GM18517 (cell line): ENCODE measurements around the gene MYO5A.
"Not testable (repeated sequence)": the region's sequence is repeated elsewhere in the genome, so short reads cannot be mapped to it uniquely, and the experiment has no call there.

Experiments used
- ATAC-seq: cut with Tn5 transposase; IDR thresholded peaks from one replicate; pipeline ENCODE4 v1.9.1; 2021; ENCODE audit warnings: mild to moderate bottlenecking, moderate library complexity; ENCODE audit not compliant: unreplicated experiment

The MYO5A gene

GRCh38 chr15:52509500-52510245 lies 19.0 kb downstream of the MYO5A start:
- no peak for ATAC-seq

DNA sequence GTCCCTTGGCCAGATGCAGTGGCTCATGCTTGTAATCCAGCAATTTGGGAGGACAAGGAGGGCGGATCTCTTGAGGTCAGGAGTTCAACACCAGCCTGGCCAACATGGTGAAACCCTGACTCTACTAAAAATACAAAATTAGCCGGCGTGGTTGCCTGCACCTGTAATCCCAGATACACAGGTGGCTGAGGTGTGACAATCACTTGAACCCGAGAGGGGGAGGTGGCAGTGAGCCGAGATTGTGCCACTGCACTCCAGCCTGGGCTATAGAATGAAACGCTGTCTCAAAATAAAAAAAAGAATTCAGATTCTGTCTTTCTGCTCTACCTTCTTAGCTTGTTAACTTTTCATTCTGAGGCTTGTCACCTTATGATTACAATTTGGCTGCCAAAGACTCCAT lies 22.1 kb downstream of the MYO5A start:
- ATAC-seq = no peak

DNA sequence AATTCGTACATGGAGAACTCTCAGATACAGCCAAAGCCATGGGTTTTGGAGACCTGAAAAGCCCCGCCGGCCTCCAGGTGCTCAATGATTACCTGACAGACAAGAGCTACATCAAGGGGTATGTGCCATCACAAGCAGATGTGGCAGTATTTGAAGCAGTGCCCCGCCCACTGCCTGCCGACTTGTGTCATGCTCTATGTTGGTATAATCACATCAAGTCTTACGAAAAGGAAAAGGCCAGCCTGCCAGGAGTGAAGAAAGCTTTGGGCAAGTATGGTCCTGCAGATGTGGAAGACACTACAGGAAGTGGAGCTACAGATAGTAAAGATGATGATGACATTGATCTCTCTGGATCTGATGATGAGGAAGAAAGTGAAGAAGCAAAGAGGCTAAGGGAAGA lies 23.5 kb downstream of the MYO5A start:
- ATAC-seq = no peak

DNA sequence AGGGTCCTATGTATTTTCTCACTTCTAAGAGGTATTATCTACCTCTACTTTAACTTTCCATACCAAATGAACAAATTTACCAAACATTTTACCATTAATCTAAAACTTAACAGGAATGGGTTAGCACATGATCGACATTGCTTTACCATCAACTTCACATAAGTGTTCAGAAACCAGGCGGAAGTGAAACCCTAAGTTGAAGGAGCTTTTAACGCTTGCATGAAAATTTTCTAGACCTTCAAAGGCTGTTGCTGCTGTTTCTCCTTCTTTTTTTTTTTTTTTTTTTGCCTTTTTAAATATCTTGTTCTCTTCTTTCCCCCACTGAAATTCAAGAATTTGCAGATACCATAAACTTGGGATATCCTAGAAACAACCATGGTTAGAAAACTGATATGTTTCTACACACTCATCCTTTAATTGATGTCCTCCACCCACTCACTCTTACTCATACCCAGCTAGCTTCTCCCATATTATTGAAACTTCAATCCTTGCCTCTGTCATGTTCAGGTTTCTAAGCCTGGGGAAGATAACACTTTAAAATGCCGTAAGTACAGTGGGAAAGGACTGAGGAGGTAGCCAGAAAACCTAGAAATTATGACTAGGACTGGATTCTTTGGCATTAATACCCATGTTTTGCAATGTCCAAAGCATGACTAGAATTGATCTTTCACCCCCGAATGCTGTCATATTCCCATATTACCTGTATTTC lies 24.7 kb downstream of the MYO5A start:
- peak; percentile 85 for ATAC-seq

- ATAC-seq = no peak
Measured at GRCh38 chr15:52502608-52503007, 26.1 kb downstream of the MYO5A start.

DNA sequence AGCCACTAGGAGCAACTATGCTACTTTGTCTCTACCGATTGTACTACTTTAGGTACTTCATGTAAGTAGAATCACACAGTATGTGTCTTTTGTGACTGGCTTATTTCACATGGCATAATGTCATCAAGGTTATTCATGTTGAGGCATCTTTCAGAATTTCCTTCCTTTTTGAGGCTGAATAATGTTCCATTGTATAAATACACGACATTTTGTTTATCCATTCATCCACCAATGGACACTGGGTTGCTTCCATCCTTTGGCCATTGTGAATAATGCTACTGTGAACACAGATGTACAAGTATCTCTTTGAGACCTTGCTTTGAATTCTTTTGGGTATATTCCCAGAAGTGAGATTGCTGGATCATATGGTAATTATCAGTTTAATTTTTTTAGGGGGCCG lies 29.2 kb downstream of the MYO5A start:
- no peak for ATAC-seq

DNA sequence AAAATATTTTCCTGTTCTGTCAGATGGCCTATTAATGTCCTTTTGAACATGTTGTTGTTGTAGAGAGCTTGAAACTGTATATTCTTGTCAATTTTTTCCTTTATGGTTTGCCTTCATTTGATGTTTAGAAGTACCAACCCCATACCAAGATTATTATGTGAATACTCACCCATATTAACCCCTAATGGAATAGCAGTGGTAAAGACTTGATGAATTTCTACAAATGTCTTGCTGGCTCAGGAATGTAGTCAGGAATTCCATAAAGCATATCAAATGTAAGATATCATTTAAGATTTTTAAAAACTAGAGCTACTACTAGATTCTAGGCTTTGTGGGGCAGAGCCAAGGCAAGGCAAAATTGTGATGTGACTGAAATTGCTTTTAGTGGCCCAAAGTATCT lies 30.0 kb downstream of the MYO5A start:
- no peak for ATAC-seq

- no peak for ATAC-seq
Measured at GRCh38 chr15:52496776-52497470, 31.8 kb downstream of the MYO5A start.

- no peak for ATAC-seq
Measured at GRCh38 chr15:52496175-52496574, 32.5 kb downstream of the MYO5A start.

- ATAC-seq = no peak
Measured at GRCh38 chr15:52495125-52495524, 33.6 kb downstream of the MYO5A start.

- no peak for ATAC-seq
Measured at GRCh38 chr15:52493968-52494367, 34.7 kb downstream of the MYO5A start.

- no peak for ATAC-seq
Measured at GRCh38 chr15:52492132-52492531, 36.5 kb downstream of the MYO5A start.

DNA sequence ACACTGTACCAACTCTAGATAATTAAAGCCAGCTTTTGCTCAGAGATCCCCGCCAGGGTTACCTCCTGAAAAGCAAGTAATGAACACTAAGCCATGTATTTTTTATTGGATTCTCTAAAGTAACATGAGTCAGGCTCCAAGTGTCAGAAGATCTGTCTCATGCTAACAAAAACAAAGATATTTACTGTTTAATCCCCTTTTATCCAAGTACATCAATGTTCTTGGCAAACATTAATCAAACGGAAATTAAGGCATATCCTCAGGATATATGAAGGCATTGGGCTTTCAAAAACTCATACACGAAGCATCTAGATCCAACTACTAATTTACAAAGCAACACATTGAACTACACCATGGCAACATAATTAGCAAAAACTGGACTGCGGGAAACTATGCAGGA lies 37.2 kb downstream of the MYO5A start:
- ATAC-seq = no peak

- not testable (repeated sequence) for ATAC-seq
Measured at GRCh38 chr15:52489430-52489829, 39.2 kb downstream of the MYO5A start.

GRCh38 chr15:52488830-52489229 lies 39.9 kb downstream of the MYO5A start:
- ATAC-seq = no peak

DNA sequence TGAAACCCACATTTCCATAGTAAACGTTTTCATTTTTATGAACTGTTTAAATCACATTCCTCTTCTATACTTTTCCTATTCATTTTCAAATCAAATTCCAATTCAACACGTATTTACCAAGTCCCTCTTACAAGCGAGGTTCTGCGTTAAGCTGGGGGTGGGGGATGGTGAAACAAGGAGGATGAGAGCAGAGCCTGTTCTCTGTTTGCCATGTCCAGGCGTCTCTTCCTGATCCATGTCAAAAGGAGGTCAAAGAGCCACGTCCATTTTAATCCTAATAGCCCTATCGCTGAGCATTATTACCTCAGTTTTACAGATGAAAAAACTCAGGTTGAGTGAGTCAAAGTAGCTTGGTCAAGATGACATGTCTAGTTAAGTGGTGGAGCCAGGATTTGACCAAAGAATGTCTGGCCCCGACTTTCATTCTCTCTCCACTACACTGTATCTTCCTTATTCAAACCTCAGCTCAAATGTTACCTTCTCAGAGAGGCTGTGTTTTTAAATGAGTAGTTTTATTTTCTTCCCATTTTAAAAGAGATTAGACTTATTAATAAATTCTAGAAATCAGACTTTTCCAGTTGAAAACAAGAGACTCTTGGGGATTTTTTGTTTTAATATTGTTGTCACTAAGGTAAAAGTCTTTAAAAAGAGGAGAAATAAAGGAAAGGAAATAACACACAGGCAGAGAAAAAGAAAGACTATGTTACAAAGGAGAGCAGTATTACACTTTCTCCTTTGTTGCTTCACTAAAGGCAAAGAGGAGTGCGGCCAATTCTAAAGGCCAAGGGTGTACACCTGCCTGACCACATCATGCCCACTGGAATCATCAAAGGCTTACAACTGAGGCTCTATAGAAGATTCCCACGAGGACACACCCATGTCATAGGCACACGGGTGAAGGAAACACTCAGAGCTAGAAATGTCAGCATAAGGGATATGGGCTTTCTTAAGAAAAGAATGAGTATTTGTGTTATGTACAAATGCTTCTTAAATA lies 42.4 kb downstream of the MYO5A start:
- ATAC-seq = no peak

- no peak for ATAC-seq
Measured at GRCh38 chr15:52485290-52485689, 43.4 kb downstream of the MYO5A start.

DNA sequence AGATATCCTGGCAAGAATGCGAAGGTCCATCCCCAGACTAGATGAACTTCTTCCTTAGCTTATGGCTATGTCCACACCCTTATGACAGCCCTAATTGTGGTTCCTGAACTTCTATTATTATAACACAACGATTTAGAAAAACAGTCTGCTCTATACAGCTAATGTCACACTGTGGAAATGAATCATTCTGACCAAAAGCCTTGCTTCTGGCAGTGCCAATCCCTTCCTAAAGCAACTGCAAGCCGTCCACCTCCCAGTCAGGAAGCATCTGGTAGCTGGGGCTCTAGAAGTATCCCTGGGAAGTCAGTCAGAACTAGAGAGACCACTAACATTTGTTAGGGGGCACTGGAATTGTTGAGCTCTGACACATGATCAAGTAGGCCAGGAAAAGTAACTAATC lies 45.0 kb downstream of the MYO5A start:
- no peak for ATAC-seq

GRCh38 chr15:52481915-52482314 lies 46.8 kb downstream of the MYO5A start:
- peak; percentile 98 for ATAC-seq

- no peak for ATAC-seq
Measured at GRCh38 chr15:52480990-52481389, 47.7 kb downstream of the MYO5A start.

- ATAC-seq = no peak
Measured at GRCh38 chr15:52466716-52467115, 62.0 kb downstream of the MYO5A start.
